GM19025 (cell line): Measurements from ENCODE around the gene PTPRT.

Source experiments
- ATAC-seq: cut with Tn5 transposase; IDR thresholded peaks from one replicate; pipeline ENCODE4 v1.9.1; 2021; ENCODE audit warnings: mild to moderate bottlenecking, low read depth, moderate library complexity; ENCODE audit not compliant: unreplicated experiment

PTPRT gene

GRCh38 chr20:43137160-43137559 lies 52.5 kb downstream of the PTPRT start:
- no peak for ATAC-seq

DNA sequence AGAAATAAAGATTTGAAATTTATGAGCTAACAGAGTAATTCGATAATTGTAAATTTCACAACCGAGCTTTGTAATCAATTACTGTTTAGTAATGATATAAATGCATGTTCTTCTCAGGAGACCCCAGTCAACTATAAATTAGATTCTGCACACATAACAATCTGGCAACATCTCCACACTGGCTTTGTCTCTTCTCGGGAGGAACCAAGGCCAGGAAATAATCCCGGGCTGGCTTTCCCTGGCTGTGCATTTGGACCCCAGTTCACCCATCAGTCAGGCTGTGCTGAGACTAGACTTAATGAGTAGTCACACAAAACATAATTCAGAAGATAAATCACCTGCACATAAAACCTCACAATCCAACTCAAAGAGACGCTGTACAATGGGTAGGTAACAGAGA lies 65.5 kb downstream of the PTPRT start:
- ATAC-seq = no peak

- no peak for ATAC-seq
Observed at GRCh38 chr20:43123180-43123579, 66.5 kb downstream of the PTPRT start.

GRCh38 chr20:43119720-43120119 lies 70.0 kb downstream of the PTPRT start:
- ATAC-seq = no peak

DNA sequence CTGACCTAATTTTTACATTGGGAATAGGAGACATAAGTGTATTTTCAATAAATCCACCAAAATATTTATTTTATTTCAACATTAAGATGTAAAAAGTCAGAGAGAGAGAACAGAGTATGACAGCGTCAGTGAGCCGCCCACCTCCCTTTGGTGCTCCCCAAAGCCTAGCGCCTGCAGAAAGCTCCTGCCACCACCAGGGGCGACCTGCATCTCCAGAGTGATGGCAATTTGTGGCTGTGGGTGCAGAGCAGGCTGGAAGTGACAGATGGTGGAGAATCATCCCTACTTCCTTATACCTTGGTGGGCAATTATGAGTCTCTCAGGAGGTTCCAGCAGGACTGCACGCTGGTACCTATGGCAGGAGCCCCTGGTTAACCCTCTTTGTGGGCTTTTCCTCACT lies 87.3 kb downstream of the PTPRT start:
- no peak for ATAC-seq

DNA sequence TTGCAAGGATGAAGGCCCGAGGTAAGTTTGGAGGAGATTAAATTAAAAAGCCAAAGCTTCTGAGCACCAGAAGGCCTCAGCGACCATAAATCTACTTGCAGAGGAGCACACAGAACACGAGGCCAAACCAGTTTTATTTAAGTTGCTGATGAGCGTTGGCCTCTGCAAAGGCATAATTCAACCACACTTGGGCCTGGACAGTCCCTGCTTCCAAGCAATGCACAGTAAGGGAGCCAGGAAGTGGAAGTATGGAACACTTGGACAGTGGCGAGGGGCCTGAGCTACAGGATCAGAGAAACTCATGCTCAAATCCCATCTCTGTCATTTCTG lies 92.8 kb downstream of the PTPRT start:
- no peak for ATAC-seq

- no peak for ATAC-seq
Observed at GRCh38 chr20:43096126-43096930, 93.4 kb downstream of the PTPRT start.

- no peak for ATAC-seq
Observed at GRCh38 chr20:43095034-43095433, 94.7 kb downstream of the PTPRT start.

DNA sequence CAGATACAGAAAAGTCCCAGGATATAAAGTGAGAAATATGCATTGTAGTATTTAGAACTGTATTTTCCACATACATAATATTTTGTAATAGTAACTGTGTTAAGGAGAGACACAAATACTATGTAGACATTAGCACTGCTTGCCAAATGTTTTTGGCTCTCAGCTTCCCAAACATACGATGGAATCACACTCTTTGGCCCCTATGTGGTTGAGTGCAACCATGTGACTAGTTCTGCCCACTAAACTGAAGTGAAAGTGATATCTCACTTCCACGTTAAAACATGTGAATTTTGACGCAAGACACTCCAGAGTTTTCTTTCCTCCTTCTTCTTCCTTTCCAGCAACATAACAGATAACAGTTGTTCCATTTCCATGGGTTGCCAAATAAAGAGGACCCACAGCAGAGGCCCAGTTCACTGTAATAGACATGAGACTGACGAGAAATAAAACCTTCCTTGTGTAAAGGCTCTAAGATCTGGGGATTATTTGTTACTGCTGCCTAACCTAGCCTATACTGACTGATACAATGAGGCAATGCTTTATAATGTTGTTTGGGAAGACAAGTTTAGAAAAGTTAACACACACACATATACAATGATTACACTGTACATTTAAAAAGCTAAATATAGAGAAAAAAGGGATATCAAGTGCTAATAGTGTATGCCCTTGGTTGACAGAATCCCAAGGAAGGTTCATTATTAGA lies 97.2 kb downstream of the PTPRT start:
- no peak for ATAC-seq

GRCh38 chr20:43068482-43068881 lies 121.2 kb downstream of the PTPRT start:
- no peak for ATAC-seq

DNA sequence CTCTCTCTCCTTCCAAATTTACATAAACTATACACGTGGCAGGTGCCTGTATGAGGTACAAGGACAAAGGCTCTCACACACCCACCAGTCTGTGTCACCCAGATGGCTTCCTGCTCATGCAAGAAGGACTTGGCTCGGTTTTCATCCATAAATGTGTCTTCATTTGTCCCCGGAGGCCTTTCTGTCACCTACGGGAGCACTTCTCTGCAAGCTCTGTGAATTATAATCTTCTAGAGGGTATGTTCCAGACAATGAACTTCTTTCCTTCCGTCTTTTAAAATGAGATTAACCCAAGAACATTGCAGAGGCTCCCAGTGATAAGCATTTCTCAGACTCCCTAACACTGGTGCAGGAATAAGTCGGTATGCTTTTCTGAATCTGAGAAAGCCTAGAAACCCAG lies 123.6 kb downstream of the PTPRT start:
- ATAC-seq = no peak

DNA sequence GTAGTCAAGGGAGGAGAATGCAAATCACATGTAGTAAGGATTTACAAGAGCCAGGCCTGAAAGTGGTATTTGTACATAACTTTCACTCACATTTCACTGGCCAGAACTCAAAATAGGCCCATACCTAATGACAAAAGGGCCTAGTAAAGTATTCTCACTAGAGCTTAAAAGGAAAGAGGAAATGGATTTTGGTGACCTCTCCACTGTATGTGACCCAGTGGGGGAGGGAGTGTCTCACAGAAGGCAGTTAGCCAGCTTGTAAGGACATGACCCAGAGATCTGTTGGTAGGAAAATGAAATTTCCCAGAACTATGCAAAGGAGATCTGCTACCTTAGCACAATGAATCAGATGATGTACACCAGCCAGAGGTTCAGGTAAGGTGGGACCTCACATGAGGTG lies 124.4 kb downstream of the PTPRT start:
- no peak for ATAC-seq

GRCh38 chr20:43058077-43058476 lies 131.6 kb downstream of the PTPRT start:
- no peak for ATAC-seq

- ATAC-seq = no peak
Observed at GRCh38 chr20:43057317-43057716, 132.4 kb downstream of the PTPRT start.

DNA sequence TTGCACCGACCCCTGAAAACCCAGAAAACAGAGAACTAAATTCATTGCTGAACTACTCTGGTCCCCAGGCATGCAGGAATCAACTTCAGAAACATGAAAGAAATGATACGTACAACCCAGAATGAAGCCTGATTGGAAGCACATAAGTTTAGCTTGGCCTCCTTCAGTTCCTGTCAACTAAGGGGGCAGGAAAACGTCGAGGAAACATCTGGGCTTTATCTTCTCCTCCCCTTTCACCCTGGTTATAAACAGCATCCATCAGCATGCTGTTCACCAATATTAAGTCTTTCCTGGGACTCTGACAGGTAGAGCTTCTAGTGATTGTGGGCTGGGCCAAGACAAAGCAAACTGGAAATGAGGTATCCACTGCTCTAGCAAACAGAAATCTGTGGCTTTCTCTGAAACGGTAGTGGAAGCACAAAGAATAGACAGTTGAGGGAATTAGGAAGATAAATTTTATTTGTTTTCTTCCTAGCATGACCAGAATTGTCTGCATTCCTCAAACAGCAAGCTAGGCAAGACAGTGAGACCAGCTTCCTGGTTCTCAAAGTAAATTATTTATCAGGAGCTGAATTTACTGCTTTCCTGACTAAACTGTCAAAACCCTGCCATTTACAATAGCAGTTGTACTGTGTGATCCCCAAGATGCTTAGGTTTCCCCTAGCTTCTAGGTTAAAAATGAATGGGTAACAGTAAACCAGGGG lies 134.4 kb downstream of the PTPRT start:
- no peak for ATAC-seq

- ATAC-seq = no peak
Observed at GRCh38 chr20:43052532-43052931, 137.2 kb downstream of the PTPRT start.

GRCh38 chr20:43046966-43047365 lies 142.7 kb downstream of the PTPRT start:
- ATAC-seq = no peak

- ATAC-seq = no peak
Observed at GRCh38 chr20:43043887-43044286, 145.8 kb downstream of the PTPRT start.

- no peak for ATAC-seq
Observed at GRCh38 chr20:43040427-43040826, 149.3 kb downstream of the PTPRT start.

DNA sequence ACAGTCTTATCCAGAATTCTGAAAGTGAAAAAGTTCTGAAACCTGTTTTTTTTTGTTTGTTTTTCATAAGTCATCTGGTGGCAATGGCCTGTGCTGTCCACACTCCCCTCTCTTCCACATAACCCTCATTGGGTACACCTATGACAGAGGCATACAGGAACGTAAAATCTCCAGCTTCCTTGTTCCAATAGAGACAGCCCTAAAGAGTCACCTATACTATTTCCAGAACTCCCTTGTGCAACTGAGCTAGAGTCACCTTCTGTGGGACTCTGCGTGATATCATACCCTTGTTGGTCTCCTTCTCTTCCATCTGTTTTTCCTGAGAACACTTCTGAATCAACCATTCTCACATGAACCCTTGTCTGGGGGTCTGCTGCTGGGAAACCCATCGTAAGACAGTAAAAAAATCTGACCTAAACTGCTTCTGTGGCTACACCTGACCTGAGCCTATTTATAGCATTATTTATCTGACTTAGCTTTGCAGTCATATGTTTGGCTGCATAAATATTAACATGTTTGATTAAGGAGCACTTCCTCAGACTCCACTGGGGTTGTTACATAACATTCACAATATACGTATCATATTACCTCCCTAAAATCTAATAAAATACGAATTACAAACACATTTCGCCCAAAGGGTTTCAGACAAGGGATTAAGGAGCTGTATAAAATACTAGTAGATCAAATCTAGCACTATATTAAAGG lies 151.9 kb downstream of the PTPRT start:
- no peak for ATAC-seq
